PC-9 (cell line): ENCODE data around the gene ZSCAN31.

ENCODE experiments used
- CTCF ChIP-seq: fragments of 200-600 bp; sonication (generic); conservative IDR thresholded peaks from 2 replicates; pipeline ENCODE4 v1.6.1; 2017; ENCODE audit warnings: mixed run types, antibody characterized with exemption, mild to moderate bottlenecking, moderate library complexity
- EZH2 ChIP-seq: fragments of 200-600 bp; sonication (generic); IDR thresholded peaks from 2 replicates; pipeline ENCODE4 v1.8.0; 2017; ENCODE audit warnings: antibody characterized with exemption, low read depth

DNA sequence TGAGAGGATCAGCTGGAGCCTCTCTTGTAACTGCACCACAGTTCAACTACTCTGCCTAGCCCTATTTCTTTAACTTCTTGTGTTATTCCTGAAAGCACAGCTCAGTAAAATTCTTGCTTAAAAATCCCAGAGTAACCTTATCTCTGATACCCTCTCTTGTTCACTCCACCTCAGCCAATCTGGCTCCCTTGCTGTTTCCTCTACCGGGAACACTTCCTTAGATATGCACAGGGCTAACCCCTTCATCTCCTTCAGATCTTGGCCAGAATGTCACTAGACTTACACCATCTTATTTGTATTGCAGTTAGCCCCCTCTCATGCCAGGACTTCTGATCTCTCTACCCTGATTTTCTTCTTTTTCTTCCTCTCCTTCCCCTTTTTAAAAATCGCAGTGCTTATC is 11.2 kb upstream of the ZSCAN31 start:
- TF ChIP-seq CTCF, result no peak
- TF ChIP-seq EZH2, result no peak
